Spleen (tissue), 11 donors: Measurements from ENCODE around the gene SLC18A3. TPM values are rescaled to one million over a fixed set of nuclear protein-coding genes. Genes with fewer than 3 reads are reported as not detected.

Experiments
- DNase-seq: peaks from one replicate; pipeline ENCODE4 v3.0.0-alpha.2; 2020
- H3K27ac ChIP-seq, 8 donors: fragments of 200-600 bp; sonication (generic) in 7 of 8; 1 replicate in 4 of 8; 2 replicates in 4 of 8; pipeline versions ENCODE4 v1.5.0 to v1.8.0; 2016 to 2021; ENCODE audit warnings: inconsistent platforms in 4 of 8, mild to moderate bottlenecking in 4 of 8, moderate library complexity in 1 of 8
- H3K27me3 ChIP-seq, 7 donors: fragments of 200-600 bp; sonication (generic) in 6 of 7; replicated peaks in 1 of 7; 1 replicate in 4 of 7; 2 replicates in 3 of 7; pipeline versions ENCODE4 v1.5.0 to v1.8.0; 2016 to 2021; ENCODE audit warnings: inconsistent platforms in 3 of 7, mild to moderate bottlenecking in 1 of 7
- H3K36me3 ChIP-seq, 6 donors: fragments of 200-600 bp; sonication (generic) in 5 of 6; 1 replicate in 4 of 6; 2 replicates in 2 of 6; pipeline versions ENCODE4 v1.5.0 to v1.8.0; 2016 to 2021; ENCODE audit warnings: inconsistent platforms in 2 of 6
- H3K4me1 ChIP-seq, 6 donors: fragments of 200-600 bp; sonication (generic) in 5 of 6; 1 replicate in 3 of 6; 2 replicates in 3 of 6; pipeline versions ENCODE4 v1.5.0 to v1.8.0; 2016 to 2021; ENCODE audit warnings: inconsistent platforms in 3 of 6
- H3K4me3 ChIP-seq, 8 donors: fragments of 200-600 bp; sonication (generic) in 7 of 8; 1 replicate in 4 of 8; 2 replicates in 4 of 8; pipeline versions ENCODE4 v1.5.0 to v1.8.0; 2016 to 2021; ENCODE audit warnings: inconsistent platforms in 4 of 8, mild to moderate bottlenecking in 4 of 8, moderate library complexity in 2 of 8
- H3K9me3 ChIP-seq, 8 donors: fragments of 200-600 bp; sonication (generic) in 7 of 8; 1 replicate in 4 of 8; 2 replicates in 4 of 8; pipeline versions ENCODE4 v1.5.0 to v1.8.0; 2016 to 2021; ENCODE audit warnings: inconsistent platforms in 4 of 8
- POLR2A ChIP-seq, 3 donors: fragments of 450-650 bp; IDR thresholded peaks; one replicate each; pipeline ENCODE4 v1.5.1; 2017; ENCODE audit warnings: antibody characterized with exemption in 3 of 3, mild to moderate bottlenecking in 1 of 3
- POLR2AphosphoS5 ChIP-seq, 3 donors: sonication (generic); formaldehyde crosslinking; IDR thresholded peaks; one replicate each; pipeline ENCODE4 v1.5.1; 2017; ENCODE audit warnings: antibody characterized with exemption in 3 of 3
- WGBS, 5 donors: extraction: QIAGEN DNeasy Blood & Tissue Kit in 3 of 5; methylation state at CpG; one replicate each; pipeline versions ENCODE4 v1.1.5 to v1.1.7; 2013 to 2018; 5-methylcytosine and 5-hydroxymethylcytosine counted together
- intact Hi-C: fragments of 100-400 bp; cut with DNase I; formaldehyde crosslinking; loops from one replicate; pipeline ENCODE4 v1.15.0; 2023; ENCODE audit warnings: low total_unique reads
- polyA plus RNA-seq, 3 donors: library from polyadenylated mRNA; stranded (reverse); fragments of 200-250 nt; gene quantifications; one replicate each; pipeline ENCODE4 v1.2.1, GENCODE V29; 2013
- total RNA-seq, 7 donors: library from RNA; depleted of rRNA in 3 of 7; stranded (reverse); fragments of >200 nt in 3 of 7; fragmentation: NEBNext Ultra II Directional in 4 of 7; extraction: Animal tissue kit (Norgen Biotek cat#: 25700) in 4 of 7; gene quantifications; one replicate each; pipeline versions ENCODE4 v1.1.0 to v1.2.1, GENCODE V29; 2016 to 2021
- TF ChIP-seq, protein P1 (sequence below), 11 experiments: fragments of 200-600 bp in 7 of 11; fragments of 450-650 bp in 4 of 11; sonication (generic) in 4 of 11; IDR thresholded peaks in 8 of 11; conservative IDR thresholded peaks in 3 of 11; 1 replicate in 7 of 11; 2 replicates in 4 of 11; pipeline versions ENCODE4 v1.4.0 to v1.8.0; 2016 to 2021; ENCODE audit warnings: antibody characterized with exemption in 11 of 11, inconsistent platforms in 4 of 11, mild to moderate bottlenecking in 1 of 11
- donor health status: healthy with polysubstance abuse.
- donor health status: DM: no; HTN: no; CAD: no; lungs with moderate emphysema.
- donor health status: DM: no; HTN: no; CAD: no.
- donor health status: Bipolar disorder and iron deficiency.
- donor health status: healthy.
- donor health status: DM: no; HTN: no; CAD: no.
- donor health status: DM: yes; HTN: yes; CAD: no.

Gene SLC18A3
- total and polyA plus RNA-seq, 10 donors, result not detected

DNA sequence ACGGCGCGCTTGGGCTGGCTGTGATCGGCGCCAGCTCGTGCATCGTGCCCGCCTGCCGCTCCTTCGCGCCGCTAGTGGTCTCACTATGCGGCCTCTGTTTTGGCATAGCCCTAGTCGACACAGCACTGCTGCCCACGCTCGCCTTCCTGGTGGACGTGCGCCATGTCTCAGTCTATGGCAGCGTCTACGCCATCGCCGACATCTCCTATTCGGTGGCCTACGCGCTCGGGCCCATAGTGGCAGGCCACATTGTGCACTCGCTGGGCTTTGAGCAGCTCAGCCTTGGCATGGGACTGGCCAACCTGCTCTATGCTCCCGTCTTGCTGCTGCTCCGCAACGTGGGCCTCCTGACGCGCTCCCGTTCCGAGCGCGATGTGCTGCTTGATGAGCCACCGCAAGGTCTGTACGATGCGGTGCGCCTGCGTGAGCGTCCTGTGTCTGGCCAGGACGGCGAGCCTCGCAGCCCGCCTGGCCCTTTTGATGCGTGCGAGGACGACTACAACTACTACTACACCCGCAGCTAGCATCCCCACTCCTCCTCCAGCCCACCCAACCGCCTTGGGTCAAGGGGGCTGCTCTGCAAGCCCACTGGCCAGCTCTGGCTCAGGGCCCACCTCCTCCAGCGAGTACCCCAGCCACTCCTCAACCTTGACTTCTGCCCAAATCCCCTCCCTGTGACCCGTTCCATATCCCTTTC is 1.9 kb downstream of the SLC18A3 start:
- H3K4me3 ChIP-seq, result no peak overlapping the region
- WGBS, 5 donors, result 13 to 27% (median 16%) methylated on average over 14 to 53 of the region's 53 CpGs
- intact Hi-C loops, result no loop called here
- peaks cover 2 to 100% (median 94%) of the 10 kb centered on the region in 7 donors for H3K27me3 ChIP-seq
- H3K9me3 ChIP-seq, result peaks cover 0 to 18% (median 0%) of the 10 kb centered on the region in 8 donors
- no peak overlapping the region for H3K27ac ChIP-seq
- no peaks in the 10 kb centered on the region for H3K36me3 ChIP-seq
- peaks cover 0 to 42% (median 19%) of the 10 kb centered on the region in 6 donors for H3K4me1 ChIP-seq
- TF ChIP-seq POLR2AphosphoS5 (IDR thresholded peaks at IDR 0.05) (no peak), POLR2A (IDR thresholded peaks at IDR 0.05) (no peak)
- TF ChIP-seq, protein P1, sequence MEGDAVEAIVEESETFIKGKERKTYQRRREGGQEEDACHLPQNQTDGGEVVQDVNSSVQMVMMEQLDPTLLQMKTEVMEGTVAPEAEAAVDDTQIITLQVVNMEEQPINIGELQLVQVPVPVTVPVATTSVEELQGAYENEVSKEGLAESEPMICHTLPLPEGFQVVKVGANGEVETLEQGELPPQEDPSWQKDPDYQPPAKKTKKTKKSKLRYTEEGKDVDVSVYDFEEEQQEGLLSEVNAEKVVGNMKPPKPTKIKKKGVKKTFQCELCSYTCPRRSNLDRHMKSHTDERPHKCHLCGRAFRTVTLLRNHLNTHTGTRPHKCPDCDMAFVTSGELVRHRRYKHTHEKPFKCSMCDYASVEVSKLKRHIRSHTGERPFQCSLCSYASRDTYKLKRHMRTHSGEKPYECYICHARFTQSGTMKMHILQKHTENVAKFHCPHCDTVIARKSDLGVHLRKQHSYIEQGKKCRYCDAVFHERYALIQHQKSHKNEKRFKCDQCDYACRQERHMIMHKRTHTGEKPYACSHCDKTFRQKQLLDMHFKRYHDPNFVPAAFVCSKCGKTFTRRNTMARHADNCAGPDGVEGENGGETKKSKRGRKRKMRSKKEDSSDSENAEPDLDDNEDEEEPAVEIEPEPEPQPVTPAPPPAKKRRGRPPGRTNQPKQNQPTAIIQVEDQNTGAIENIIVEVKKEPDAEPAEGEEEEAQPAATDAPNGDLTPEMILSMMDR (IDR thresholded peaks at IDR 0.05 in 8 of 11, conservative IDR thresholded peaks at IDR 0.05 in 3 of 11), result no peak
- DNase-seq, result peak; percentile 65

DNA sequence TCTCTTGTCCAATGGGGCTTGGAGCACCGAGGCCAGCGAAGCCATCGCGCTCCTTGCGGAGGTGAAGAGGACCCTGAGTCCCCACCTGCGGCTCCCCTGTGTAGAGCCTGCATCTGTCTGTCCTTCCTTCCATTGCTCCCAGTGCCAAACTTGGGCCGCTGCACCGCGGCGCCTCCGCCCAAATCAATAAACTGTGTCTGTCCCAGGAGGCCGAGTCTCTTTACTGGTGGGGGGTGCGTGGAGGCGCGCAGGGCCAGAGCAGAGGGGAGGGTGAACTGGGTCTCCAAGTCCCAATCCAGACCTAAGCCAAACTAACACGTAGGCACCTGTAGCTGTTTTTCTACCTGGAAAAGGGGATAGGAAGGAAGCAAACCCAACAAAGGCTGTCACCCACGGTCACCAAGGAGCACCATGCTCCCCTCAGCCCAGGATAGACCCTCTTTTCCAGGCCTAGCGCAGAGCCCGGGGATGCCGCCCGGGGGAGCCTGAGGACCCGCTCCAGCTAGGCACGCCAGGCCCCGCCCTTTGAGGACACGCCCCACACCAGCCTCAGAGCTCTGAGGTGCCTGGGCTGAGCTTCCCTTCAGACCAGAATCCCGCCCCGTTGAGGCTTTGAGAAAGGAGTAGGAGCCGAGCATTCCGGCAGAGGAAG is 2.5 kb downstream of the SLC18A3 start:
- peaks cover 0 to 18% (median 0%) of the 10 kb centered on the region in 8 donors for H3K9me3 ChIP-seq
- H3K4me3 ChIP-seq, result no peak overlapping the region
- 10 to 18% (median 11%) methylated on average over 21 to 29 of the region's 29 CpGs for WGBS, 5 donors
- TF ChIP-seq, protein P1 (IDR thresholded peaks at IDR 0.05 in 8 of 11, conservative IDR thresholded peaks at IDR 0.05 in 3 of 11), result no peak
- no peak for TF ChIP-seq POLR2A (IDR thresholded peaks at IDR 0.05)
- TF ChIP-seq POLR2AphosphoS5 (IDR thresholded peaks at IDR 0.05), result no peak
- H3K4me1 ChIP-seq, result peaks cover 0 to 36% (median 15%) of the 10 kb centered on the region in 6 donors
- peaks cover 2 to 100% (median 88%) of the 10 kb centered on the region in 7 donors for H3K27me3 ChIP-seq
- peak; percentile 47 for DNase-seq
- intact Hi-C loops, result no loop called here
- no peaks in the 10 kb centered on the region for H3K36me3 ChIP-seq
- no peak overlapping the region for H3K27ac ChIP-seq

DNA sequence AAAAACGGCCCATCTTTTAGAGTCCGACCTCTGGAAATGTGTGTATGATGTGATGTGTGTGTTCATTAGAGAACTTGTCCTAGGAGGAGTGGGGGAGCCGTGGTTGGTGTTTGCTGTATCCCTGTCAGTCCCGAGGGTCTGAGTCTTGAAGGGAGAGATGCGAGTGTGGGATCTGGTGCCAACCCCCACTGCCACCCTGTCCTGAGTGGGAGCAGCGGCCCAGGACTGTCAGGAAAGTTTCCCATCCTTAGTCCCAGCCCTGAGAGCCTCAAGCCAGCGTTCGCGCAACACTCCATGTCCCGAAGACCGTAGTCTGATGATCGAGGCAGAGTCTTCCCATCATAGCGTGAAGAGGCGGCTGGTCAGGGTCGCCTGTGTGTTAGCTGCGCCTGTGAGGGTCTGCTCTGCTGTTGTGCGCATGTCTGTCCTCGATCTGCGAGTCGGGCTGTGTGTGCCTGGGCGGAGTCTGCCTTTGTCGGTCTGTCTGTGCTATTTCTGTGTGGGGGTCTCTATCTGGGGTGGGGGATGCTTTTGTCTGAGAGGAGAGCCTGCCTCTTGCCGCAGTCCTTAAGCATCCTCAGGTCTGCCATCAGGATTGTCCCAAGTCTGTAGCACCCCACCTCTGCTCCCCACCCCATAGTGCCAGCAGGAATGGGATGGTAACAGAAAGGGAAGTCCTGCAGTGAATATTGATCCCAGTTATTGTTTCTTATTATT is 3.2 kb downstream of the SLC18A3 start:
- no peak for TF ChIP-seq POLR2A (IDR thresholded peaks at IDR 0.05)
- no peak for TF ChIP-seq POLR2AphosphoS5 (IDR thresholded peaks at IDR 0.05)
- TF ChIP-seq, protein P1 (IDR thresholded peaks at IDR 0.05 in 8 of 11, conservative IDR thresholded peaks at IDR 0.05 in 3 of 11), result no peak
- peak; percentile 45 for DNase-seq

More for the DNA sequence above, 3.2 kb downstream of the SLC18A3 start:
- Histone ChIP-seq H3K27ac (no peak overlapping the region), H3K4me1 (peaks cover 0 to 36% (median 15%) of the 10 kb centered on the region in 6 donors), H3K36me3 (no peaks in the 10 kb centered on the region), H3K4me3 (no peak overlapping the region), H3K27me3 (peaks cover 2 to 100% (median 81%) of the 10 kb centered on the region in 7 donors), H3K9me3 (peaks cover 0 to 18% (median 0%) of the 10 kb centered on the region in 8 donors)
- intact Hi-C loops, result no loop called here
- WGBS, 5 donors, result 6 to 11% (median 9%) methylated on average over 17 to 23 of the region's 23 CpGs
